A549 (cell line): ENCODE data around the gene HOXB3. TPM values are rescaled to one million over a fixed set of nuclear protein-coding genes. Genes with fewer than 3 reads are reported as not detected.

Experiments
- ATAC-seq, 2 experiments: fragments of 200-7000 bp in 1 of 2; fragments of >200 bp in 1 of 2; cut with Nextera tagmentation in 1 of 2; cut with Tn5 transposase in 1 of 2; 3 replicates each; pipeline versions ENCODE4 v1.8.0 to v1.9.1; 2018 to 2020; ENCODE audit warnings: mild to moderate bottlenecking in 1 of 2, moderate library complexity in 1 of 2
- CTCF ChIA-PET: fragments of 300-600 bp; sonication (Branson Sonifier 250); formaldehyde crosslinking; extraction: SDS; loops from one replicate; lab custom pipeline; 2021; ENCODE audit warnings: antibody characterized with exemption, inconsistent platforms; lab: Yijun Ruan, JAX
- POLR2A ChIA-PET: fragments of 350-600 bp; formaldehyde crosslinking; extraction: SDS; loops from one replicate; lab custom pipeline; 2021; ENCODE audit warnings: antibody characterized with exemption, inconsistent platforms; lab: Yijun Ruan, JAX
- DNase-seq, 2 experiments: peaks; one replicate each; pipeline versions ENCODE4 v3.0.0 to v3.0.0-alpha.2; 2011 to 2016; ENCODE audit warnings: low read depth in 1 of 2, low spot score in 1 of 2
- FAIRE-seq: peaks from 2 replicates; lab custom pipeline; 2011; peaks lifted over from hg19 to GRCh38; lab: Jason Lieb, UNC
- H3K27ac ChIP-seq, 2 experiments: fragments of >200 bp; sonication (Bioruptor Twin); formaldehyde crosslinking; 3 replicates each; pipeline ENCODE4 v1.5.1; 2016 to 2017
- H3K4me1 ChIP-seq: fragments of >200 bp; sonication (Bioruptor Twin); formaldehyde crosslinking; 3 replicates; pipeline ENCODE4 v1.6.1; 2016
- H3K4me2 ChIP-seq: fragments of >200 bp; sonication (Bioruptor Twin); formaldehyde crosslinking; 3 replicates; pipeline ENCODE4 v1.6.1; 2016
- H3K4me3 ChIP-seq: fragments of >200 bp; sonication (Bioruptor Twin); formaldehyde crosslinking; 3 replicates; pipeline ENCODE4 v1.5.1; 2016
- H3K9me3 ChIP-seq: fragments of >200 bp; sonication (Bioruptor Twin); formaldehyde crosslinking; 3 replicates; pipeline ENCODE4 v1.6.1; 2016
- CBX8 ChIP-seq: fragments of 200-600 bp; sonication (generic); IDR thresholded peaks from 2 replicates; pipeline ENCODE4 v1.6.1; 2016
- CEBPB ChIP-seq, 2 experiments: fragments of >200 bp in 1 of 2; sonication (Bioruptor Twin) in 1 of 2; formaldehyde crosslinking in 1 of 2; IDR thresholded peaks; 2 replicates each; pipeline ENCODE4 v1.6.1; 2012 to 2016
- EHF ChIP-seq: fragments of 250-450 bp; sonication (Bioruptor Pico); IDR thresholded peaks from 2 replicates; pipeline ENCODE4 v1.5.0; 2020; ENCODE audit warnings: mild to moderate bottlenecking
- FOSL2 ChIP-seq, 2 experiments: fragments of 450-650 bp in 1 of 2; fragments of >200 bp in 1 of 2; sonication (Bioruptor Twin) in 1 of 2; formaldehyde crosslinking; IDR thresholded peaks; 2 replicates each; pipeline versions ENCODE4 v1.5.0 to v1.6.1; 2016 to 2020; ENCODE audit warnings: mild to moderate bottlenecking in 1 of 2, moderate library complexity in 1 of 2
- HEYL ChIP-seq: fragments of 250-450 bp; sonication (Bioruptor Pico); IDR thresholded peaks from 2 replicates; pipeline ENCODE4 v1.8.0; 2021; ENCODE audit warnings: mild to moderate bottlenecking, moderate library complexity
- KDM1A ChIP-seq: fragments of 200-600 bp; sonication (generic); IDR thresholded peaks from 2 replicates; pipeline ENCODE4 v1.6.1; 2016; ENCODE audit warnings: low read depth, mild to moderate bottlenecking
- KDM5A ChIP-seq: fragments of 200-600 bp; sonication (generic); IDR thresholded peaks from 2 replicates; pipeline ENCODE4 v1.6.1; 2016; ENCODE audit warnings: antibody characterized with exemption, mild to moderate bottlenecking
- MAFK ChIP-seq: fragments of 450-650 bp; IDR thresholded peaks from 2 replicates; pipeline ENCODE4 v1.6.1; 2014; ENCODE audit not compliant: partially characterized antibody
- MAZ ChIP-seq: fragments of 150-350 bp; IDR thresholded peaks from 2 replicates; pipeline ENCODE4 v1.6.1; 2014; ENCODE audit warnings: antibody characterized with exemption, low read depth, low read length, borderline replicate concordance
- MYC ChIP-seq: IDR thresholded peaks from 2 replicates; pipeline ENCODE4 v1.6.1; 2012; ENCODE audit warnings: mild to moderate bottlenecking, inconsistent platforms, low read length, improper control_type of control experiment, borderline replicate concordance
- NPAS2 ChIP-seq: fragments of 250-450 bp; sonication (Bioruptor Pico); IDR thresholded peaks from 2 replicates; pipeline ENCODE4 v1.8.0; 2022; ENCODE audit warnings: mild to moderate bottlenecking, moderate library complexity, borderline replicate concordance
- NR3C1 ChIP-seq: fragments of >200 bp; sonication (Bioruptor Twin); formaldehyde crosslinking; IDR thresholded peaks from 3 replicates; pipeline ENCODE4 v1.6.1; 2017
- POLR2AphosphoS2 ChIP-seq: conservative IDR thresholded peaks from 2 replicates; pipeline ENCODE4 v1.6.1; 2012; ENCODE audit warnings: low read length, improper control_type of control experiment, inconsistent platforms
- SMC3 ChIP-seq: fragments of >200 bp; sonication (Bioruptor Twin); formaldehyde crosslinking; IDR thresholded peaks from 3 replicates; pipeline ENCODE4 v1.6.1; 2018; ENCODE audit warnings: inconsistent platforms
- SREBF2 ChIP-seq: fragments of 450-650 bp; IDR thresholded peaks from 2 replicates; pipeline ENCODE4 v1.6.1; 2014; ENCODE audit warnings: mild to moderate bottlenecking, moderate library complexity
- ZNF302 ChIP-seq: fragments of 250-450 bp; sonication (Bioruptor Pico); IDR thresholded peaks from 2 replicates; pipeline ENCODE4 v1.9.0; 2021; ENCODE audit warnings: inconsistent platforms, mild to moderate bottlenecking, moderate library complexity
- ZSCAN20 ChIP-seq: fragments of 250-450 bp; sonication (Bioruptor Pico); IDR thresholded peaks from 2 replicates; pipeline ENCODE4 v1.8.0; 2022; ENCODE audit warnings: mild to moderate bottlenecking, moderate library complexity
- WGBS: methylation state at CpG from one replicate; pipeline ENCODE4 v1.1.6; 2017; ENCODE audit errors: missing lambda C conversion rate; 5-methylcytosine and 5-hydroxymethylcytosine counted together
- polyA plus RNA-seq, 4 experiments: library from polyadenylated mRNA; depleted of rRNA in 3 of 4; stranded (reverse); fragments of >200 nt; fragmentation: RNase III in 1 of 4; extraction: RNeasy Plus Mini Kit Qiagen cat#74134 plus additional on column Dnase treatment in 1 of 4; gene quantifications; 2 replicates in 3 of 4; 3 replicates in 1 of 4; pipeline ENCODE4 v1.2.3, GENCODE V29; 2011 to 2017
- TF ChIP-seq, protein P1 (sequence below): fragments of 450-650 bp; IDR thresholded peaks from 2 replicates; pipeline ENCODE4 v1.6.1; 2014; ENCODE audit warnings: antibody characterized with exemption
- TF ChIP-seq, protein P2 (sequence below): fragments of 200-600 bp; sonication (generic); IDR thresholded peaks from 2 replicates; pipeline ENCODE4 v1.6.1; 2016; ENCODE audit warnings: antibody characterized with exemption, mild to moderate bottlenecking, moderate library complexity
- TF ChIP-seq, protein P3 (sequence below): IDR thresholded peaks from 2 replicates; pipeline ENCODE4 v1.6.1; 2012

Gene HOXB3
- polyA plus RNA-seq, 2 of the 4 experiments (the other 2 are of a cell fraction) = 8.6 to 17.0 TPM

DNA sequence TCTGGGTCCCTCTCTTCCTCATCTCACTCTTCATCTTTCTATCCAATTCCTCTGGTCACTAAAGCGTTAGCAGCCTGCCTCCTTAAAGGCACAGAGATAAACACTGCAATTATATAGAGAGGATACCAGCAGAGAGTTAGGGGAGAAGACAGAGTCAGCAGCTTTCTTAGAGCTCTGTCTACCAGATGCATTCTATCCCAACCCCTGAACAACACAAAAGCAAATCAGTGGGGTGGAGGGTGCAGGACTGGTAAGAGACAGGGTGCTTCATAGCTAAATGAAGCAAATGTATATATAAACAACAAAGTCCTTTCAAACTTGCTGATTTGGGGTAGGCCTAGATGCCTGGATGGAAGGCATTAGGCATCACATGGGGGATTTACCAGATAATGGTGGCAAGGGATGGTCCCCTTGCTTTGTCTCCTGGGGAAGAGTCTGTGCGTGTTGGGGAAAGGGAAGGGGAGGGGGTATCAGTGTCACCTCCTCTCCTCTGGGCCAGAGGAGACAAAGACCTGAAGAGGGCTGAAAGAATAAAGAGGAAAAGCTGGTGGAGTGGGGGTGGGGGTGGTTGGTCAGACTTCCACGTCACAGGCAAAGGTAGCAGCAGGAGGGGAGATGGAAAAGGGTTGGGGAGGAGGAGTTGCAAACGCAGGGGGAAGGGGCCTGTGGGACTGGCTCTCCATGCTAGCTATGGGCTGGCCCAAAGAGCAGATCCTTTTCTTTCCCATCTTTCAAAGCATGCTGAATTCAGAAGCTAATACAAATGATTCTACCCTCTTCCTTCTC is 23.9 kb downstream of the HOXB3 start (continued):
- no peak for TF ChIP-seq ZSCAN20
- no peak for TF ChIP-seq MYC
- no peak for TF ChIP-seq KDM1A

DNA sequence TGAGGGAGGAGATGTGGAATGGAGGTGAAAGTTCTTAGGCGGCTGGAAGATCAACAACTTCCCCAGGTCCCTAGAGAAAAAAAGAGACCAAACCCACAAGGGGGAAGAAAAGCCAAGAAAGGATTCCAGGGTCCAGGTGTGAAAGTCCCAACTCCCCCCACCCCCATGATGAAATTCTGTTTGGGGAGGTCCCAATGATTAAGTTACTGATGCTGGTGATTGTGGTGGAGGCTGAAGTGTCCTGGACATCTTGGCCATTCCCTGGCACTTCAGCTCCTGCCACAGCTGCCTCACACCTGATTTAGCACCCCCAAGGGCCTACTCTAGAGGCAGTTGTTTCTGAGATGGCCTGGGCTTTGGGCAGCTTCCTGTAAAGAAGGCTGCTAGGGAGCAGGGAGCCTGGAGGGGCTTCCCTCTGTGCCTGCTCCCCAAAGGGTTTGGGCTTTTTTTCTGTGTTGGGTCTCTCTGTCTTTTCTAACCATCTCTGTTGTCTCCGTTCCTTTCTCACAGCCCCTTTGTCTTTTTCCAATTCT is 25.0 kb downstream of the HOXB3 start:
- ATAC-seq (no peak), DNase-seq (no peak), FAIRE-seq (no peak)
- POLR2A ChIA-PET = no interaction called here
- Histone ChIP-seq H3K9me3 (no peaks in the 10 kb centered on the region), H3K4me2 (no peak overlapping the region), H3K4me3 (no peak overlapping the region), H3K4me1 (peaks cover 13% of the 10 kb centered on the region; the same call in 2 of the 3 replicates), H3K27ac (no peak overlapping the region)
- TF ChIP-seq SREBF2 (no peak), ZNF302 (CRISPR knock-in tag) (no peak), EHF (no peak), SMC3 (no peak), MYC (no peak), KDM5A (no peak), POLR2AphosphoS2 (no peak), NR3C1 (no peak), CBX8 (no peak), NPAS2 (CRISPR knock-in tag) (no peak), FOSL2 (IDR thresholded peaks at IDR 0.05) (no peak), FOSL2 (CRISPR knock-in tag; IDR thresholded peaks at IDR 0.05) (no peak), MAFK (no peak), HEYL (CRISPR knock-in tag) (no peak), KDM1A (no peak), MAZ (no peak), CEBPB (IDR thresholded peaks at IDR 0.05) (no peak)
- TF ChIP-seq, protein P1, sequence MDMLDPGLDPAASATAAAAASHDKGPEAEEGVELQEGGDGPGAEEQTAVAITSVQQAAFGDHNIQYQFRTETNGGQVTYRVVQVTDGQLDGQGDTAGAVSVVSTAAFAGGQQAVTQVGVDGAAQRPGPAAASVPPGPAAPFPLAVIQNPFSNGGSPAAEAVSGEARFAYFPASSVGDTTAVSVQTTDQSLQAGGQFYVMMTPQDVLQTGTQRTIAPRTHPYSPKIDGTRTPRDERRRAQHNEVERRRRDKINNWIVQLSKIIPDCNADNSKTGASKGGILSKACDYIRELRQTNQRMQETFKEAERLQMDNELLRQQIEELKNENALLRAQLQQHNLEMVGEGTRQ = no peak
- TF ChIP-seq, protein P2, sequence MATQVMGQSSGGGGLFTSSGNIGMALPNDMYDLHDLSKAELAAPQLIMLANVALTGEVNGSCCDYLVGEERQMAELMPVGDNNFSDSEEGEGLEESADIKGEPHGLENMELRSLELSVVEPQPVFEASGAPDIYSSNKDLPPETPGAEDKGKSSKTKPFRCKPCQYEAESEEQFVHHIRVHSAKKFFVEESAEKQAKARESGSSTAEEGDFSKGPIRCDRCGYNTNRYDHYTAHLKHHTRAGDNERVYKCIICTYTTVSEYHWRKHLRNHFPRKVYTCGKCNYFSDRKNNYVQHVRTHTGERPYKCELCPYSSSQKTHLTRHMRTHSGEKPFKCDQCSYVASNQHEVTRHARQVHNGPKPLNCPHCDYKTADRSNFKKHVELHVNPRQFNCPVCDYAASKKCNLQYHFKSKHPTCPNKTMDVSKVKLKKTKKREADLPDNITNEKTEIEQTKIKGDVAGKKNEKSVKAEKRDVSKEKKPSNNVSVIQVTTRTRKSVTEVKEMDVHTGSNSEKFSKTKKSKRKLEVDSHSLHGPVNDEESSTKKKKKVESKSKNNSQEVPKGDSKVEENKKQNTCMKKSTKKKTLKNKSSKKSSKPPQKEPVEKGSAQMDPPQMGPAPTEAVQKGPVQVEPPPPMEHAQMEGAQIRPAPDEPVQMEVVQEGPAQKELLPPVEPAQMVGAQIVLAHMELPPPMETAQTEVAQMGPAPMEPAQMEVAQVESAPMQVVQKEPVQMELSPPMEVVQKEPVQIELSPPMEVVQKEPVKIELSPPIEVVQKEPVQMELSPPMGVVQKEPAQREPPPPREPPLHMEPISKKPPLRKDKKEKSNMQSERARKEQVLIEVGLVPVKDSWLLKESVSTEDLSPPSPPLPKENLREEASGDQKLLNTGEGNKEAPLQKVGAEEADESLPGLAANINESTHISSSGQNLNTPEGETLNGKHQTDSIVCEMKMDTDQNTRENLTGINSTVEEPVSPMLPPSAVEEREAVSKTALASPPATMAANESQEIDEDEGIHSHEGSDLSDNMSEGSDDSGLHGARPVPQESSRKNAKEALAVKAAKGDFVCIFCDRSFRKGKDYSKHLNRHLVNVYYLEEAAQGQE = no peak
- TF ChIP-seq, protein P3, sequence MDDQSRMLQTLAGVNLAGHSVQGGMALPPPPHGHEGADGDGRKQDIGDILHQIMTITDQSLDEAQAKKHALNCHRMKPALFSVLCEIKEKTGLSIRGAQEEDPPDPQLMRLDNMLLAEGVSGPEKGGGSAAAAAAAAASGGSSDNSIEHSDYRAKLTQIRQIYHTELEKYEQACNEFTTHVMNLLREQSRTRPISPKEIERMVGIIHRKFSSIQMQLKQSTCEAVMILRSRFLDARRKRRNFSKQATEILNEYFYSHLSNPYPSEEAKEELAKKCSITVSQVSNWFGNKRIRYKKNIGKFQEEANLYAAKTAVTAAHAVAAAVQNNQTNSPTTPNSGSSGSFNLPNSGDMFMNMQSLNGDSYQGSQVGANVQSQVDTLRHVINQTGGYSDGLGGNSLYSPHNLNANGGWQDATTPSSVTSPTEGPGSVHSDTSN = no peak
- WGBS = 99% methylated on average over 2 of the region's 2 CpGs
- CTCF ChIA-PET = interaction anchor here (0.6 kb wide), 1 partner anchor 11 kb away, joined by 3 read pairs; no protein-coding TSS in a partner anchor
